Measurements from ENCODE around the gene SERPINA1. TPM values are rescaled to one million over a fixed set of nuclear protein-coding genes. Genes with fewer than 3 reads are reported as not detected.

Gene SERPINA1
- total RNA-seq, 1 experiment from 2014 or later, result 9.1 TPM

DNA sequence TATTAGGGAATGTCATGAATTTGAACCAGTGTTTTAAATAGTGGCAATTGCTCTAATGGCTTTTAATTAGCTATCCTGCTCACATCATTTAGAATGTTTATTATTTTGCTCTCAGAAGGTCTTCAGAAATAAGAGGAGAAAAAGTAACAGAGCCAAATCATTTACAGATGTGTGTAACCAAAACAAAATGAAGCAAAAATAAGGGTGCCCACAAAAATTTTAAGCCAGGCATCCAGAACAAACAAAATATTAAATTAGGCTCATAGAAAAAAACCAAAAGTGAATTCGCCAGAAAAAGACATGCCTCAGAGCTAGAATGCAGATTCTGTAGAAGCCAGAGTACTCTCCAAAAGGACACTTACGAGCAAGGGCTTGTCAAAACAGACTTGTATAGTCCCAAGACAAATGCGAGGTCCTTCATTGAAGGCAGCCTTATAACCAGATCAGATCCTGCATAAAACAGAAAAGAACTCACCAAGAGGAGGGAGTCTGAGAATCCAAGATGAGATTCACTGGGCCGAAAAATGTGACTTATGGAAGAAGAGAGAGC, 20.2 kb upstream of the SERPINA1 start:
- Histone ChIP-seq H2AFZ (ENCODE audit: low read depth, low read length, poor library complexity, severe bottlenecking) (no peak overlapping the region), H3K4me3 (replicated peaks in 1 of 2; ENCODE audit: low read depth in 1 of 2, low read length in 2 of 2) (no peak overlapping the region)
- no TSS peak for BruUV-seq (replicated peaks)

GRCh38 chr14:94407906-94408305, 19.5 kb upstream of the SERPINA1 start:
- ChIA-PET RAD21 (ENCODE audit: low non-redundant PET in 1 of 2, low total read pairs in 2 of 2, uncharacterized antibody in 2 of 2, unreplicated experiment in 2 of 2) (no interaction called here), POLR2A (no interaction called here), CTCF (interaction anchor here (1.0 kb wide), 1 partner anchor 79 kb away, joined by 3 read pairs; no protein-coding TSS in a partner anchor)
- Histone ChIP-seq H3K4me2 (ENCODE audit: low read length) (no peak overlapping the region), H3K27ac (ENCODE audit: low read depth, low read length) (no peak overlapping the region), H3K27me3 (ENCODE audit: insufficient read depth, low read length) (no peaks in the 10 kb centered on the region), H3K36me3 (ENCODE audit: control insufficient read depth in 1 of 2, insufficient read depth in 2 of 2, low read length in 2 of 2) (no peaks in the 10 kb centered on the region), H3K4me3 (replicated peaks in 1 of 2; ENCODE audit: low read depth in 1 of 2, low read length in 2 of 2) (no peak overlapping the region), H3K9me3 (ENCODE audit: control insufficient read depth in 1 of 2, insufficient read depth in 1 of 2, low read depth in 1 of 2, low read length in 2 of 2) (no peaks in the 10 kb centered on the region; a peak in 1 of 4 replicates), H3K9ac (ENCODE audit: low read length) (no peak overlapping the region), H2AFZ (ENCODE audit: low read depth, low read length, poor library complexity, severe bottlenecking) (no peak overlapping the region), H3K9me2 (ENCODE audit: insufficient read depth) (no peaks in the 10 kb centered on the region), H3K79me2 (ENCODE audit: insufficient read depth, low read length) (no peaks in the 10 kb centered on the region), H3K4me1 (ENCODE audit: control insufficient read depth in 1 of 2, insufficient read depth in 2 of 2, low read length in 2 of 2) (no peaks in the 10 kb centered on the region), H4K20me1 (ENCODE audit: insufficient read depth) (no peaks in the 10 kb centered on the region)
- DNase-seq (ENCODE audit: low read depth, low spot score) (no peak), ATAC-seq (no peak)
- BruUV-seq (replicated peaks), result no TSS peak
- intact Hi-C loops (cut with micrococcal nuclease), result no loop called here
- TF ChIP-seq TCF7L2 (IDR thresholded peaks at IDR 0.05; ENCODE audit: borderline replicate concordance, extremely low read depth, insufficient read depth, insufficient read length), result no peak
- TF ChIP-seq EGR1 (IDR thresholded peaks at IDR 0.05; ENCODE audit: low read depth), result no peak
- TF ChIP-seq FOSL1 (IDR thresholded peaks at IDR 0.05; ENCODE audit: low read depth), result no peak
- TF ChIP-seq, protein P1, sequence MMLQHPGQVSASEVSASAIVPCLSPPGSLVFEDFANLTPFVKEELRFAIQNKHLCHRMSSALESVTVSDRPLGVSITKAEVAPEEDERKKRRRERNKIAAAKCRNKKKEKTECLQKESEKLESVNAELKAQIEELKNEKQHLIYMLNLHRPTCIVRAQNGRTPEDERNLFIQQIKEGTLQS (IDR thresholded peaks at IDR 0.05), result no peak
- TF ChIP-seq CBX3 (IDR thresholded peaks at IDR 0.05; ENCODE audit: low read depth), result no peak
- no peak for TF ChIP-seq JUND (IDR thresholded peaks at IDR 0.05)
- TF ChIP-seq RAD21 (IDR thresholded peaks at IDR 0.05; ENCODE audit: low read depth), result no peak
- no peak for TF ChIP-seq EZH2 (IDR thresholded peaks at IDR 0.05)
- TF ChIP-seq, protein P2, sequence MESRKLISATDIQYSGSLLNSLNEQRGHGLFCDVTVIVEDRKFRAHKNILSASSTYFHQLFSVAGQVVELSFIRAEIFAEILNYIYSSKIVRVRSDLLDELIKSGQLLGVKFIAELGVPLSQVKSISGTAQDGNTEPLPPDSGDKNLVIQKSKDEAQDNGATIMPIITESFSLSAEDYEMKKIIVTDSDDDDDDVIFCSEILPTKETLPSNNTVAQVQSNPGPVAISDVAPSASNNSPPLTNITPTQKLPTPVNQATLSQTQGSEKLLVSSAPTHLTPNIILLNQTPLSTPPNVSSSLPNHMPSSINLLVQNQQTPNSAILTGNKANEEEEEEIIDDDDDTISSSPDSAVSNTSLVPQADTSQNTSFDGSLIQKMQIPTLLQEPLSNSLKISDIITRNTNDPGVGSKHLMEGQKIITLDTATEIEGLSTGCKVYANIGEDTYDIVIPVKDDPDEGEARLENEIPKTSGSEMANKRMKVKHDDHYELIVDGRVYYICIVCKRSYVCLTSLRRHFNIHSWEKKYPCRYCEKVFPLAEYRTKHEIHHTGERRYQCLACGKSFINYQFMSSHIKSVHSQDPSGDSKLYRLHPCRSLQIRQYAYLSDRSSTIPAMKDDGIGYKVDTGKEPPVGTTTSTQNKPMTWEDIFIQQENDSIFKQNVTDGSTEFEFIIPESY (IDR thresholded peaks at IDR 0.05; ENCODE audit: extremely low read depth, insufficient replicate concordance, low read length), result no peak
- no peak for TF ChIP-seq CEBPB (IDR thresholded peaks at IDR 0.05; ENCODE audit: low read depth)
- no peak for TF ChIP-seq SIN3A (IDR thresholded peaks at IDR 0.05; ENCODE audit: low read depth)
- TF ChIP-seq SRF (IDR thresholded peaks at IDR 0.05; ENCODE audit: low read depth), result no peak
- no peak for TF ChIP-seq SP1 (IDR thresholded peaks at IDR 0.05; ENCODE audit: low read depth)

More for the DNA sequence above, 20.2 kb upstream of the SERPINA1 start:
- H3K27ac ChIP-seq (ENCODE audit: low read depth, low read length), result no peak overlapping the region
- ATAC-seq (no peak), DNase-seq (ENCODE audit: low read depth, low spot score) (no peak)
- H3K9me2 ChIP-seq (ENCODE audit: insufficient read depth), result no peaks in the 10 kb centered on the region
- no peaks in the 10 kb centered on the region for H4K20me1 ChIP-seq (ENCODE audit: insufficient read depth)
- no peak overlapping the region for H3K4me2 ChIP-seq (ENCODE audit: low read length)
- H3K9me3 ChIP-seq (ENCODE audit: control insufficient read depth in 1 of 2, insufficient read depth in 1 of 2, low read depth in 1 of 2, low read length in 2 of 2), result no peaks in the 10 kb centered on the region; a peak in 1 of 4 replicates
- no peaks in the 10 kb centered on the region for H3K4me1 ChIP-seq (ENCODE audit: control insufficient read depth in 1 of 2, insufficient read depth in 2 of 2, low read length in 2 of 2)
- intact Hi-C loops (cut with micrococcal nuclease), result no loop called here
- H3K79me2 ChIP-seq (ENCODE audit: insufficient read depth, low read length), result no peaks in the 10 kb centered on the region
- H3K27me3 ChIP-seq (ENCODE audit: insufficient read depth, low read length), result no peaks in the 10 kb centered on the region
- no peak overlapping the region for H3K9ac ChIP-seq (ENCODE audit: low read length)
- no peaks in the 10 kb centered on the region for H3K36me3 ChIP-seq (ENCODE audit: control insufficient read depth in 1 of 2, insufficient read depth in 2 of 2, low read length in 2 of 2)
- ChIA-PET POLR2A (no interaction called here), CTCF (interaction anchor here (0.7 to 1.0 kb wide), 2 partner anchors 14 to 78 kb away, joined by 3 read pairs; no protein-coding TSS in a partner anchor), RAD21 (ENCODE audit: low non-redundant PET in 1 of 2, low total read pairs in 2 of 2, uncharacterized antibody in 2 of 2, unreplicated experiment in 2 of 2) (no interaction called here)
- TF ChIP-seq RAD21 (IDR thresholded peaks at IDR 0.05; ENCODE audit: low read depth), result no peak
- no peak for TF ChIP-seq ELF1 (IDR thresholded peaks at IDR 0.05; ENCODE audit: borderline replicate concordance, low read depth)
- TF ChIP-seq, protein P2 (IDR thresholded peaks at IDR 0.05; ENCODE audit: extremely low read depth, insufficient replicate concordance, low read length), result no peak
- TF ChIP-seq JUND (IDR thresholded peaks at IDR 0.05), result no peak
- no peak for TF ChIP-seq EZH2 (IDR thresholded peaks at IDR 0.05)
- no peak for TF ChIP-seq SRF (IDR thresholded peaks at IDR 0.05; ENCODE audit: low read depth)

Data from HCT116 (cell line).